HEK293 (cell line): Measurements from ENCODE around the gene PIK3R4.

Experiments
- CTCF ChIA-PET: fragments of 350-600 bp; formaldehyde crosslinking; extraction: SDS; loops from one replicate; lab custom pipeline; 2021; ENCODE audit warnings: antibody characterized with exemption; lab: Yijun Ruan, JAX
- POLR2A ChIA-PET: fragments of 300-600 bp; formaldehyde crosslinking; extraction: SDS; loops from one replicate; lab custom pipeline; 2020; ENCODE audit warnings: antibody characterized with exemption, inconsistent platforms; lab: Yijun Ruan, JAX
- H3K27ac ChIP-seq: fragments of 200-500 bp; sonication (Bioruptor generic); 2 replicates; pipeline ENCODE4 v1.5.1; 2014; ENCODE audit warnings: low read depth, low read length, control low read depth, inconsistent platforms; ENCODE audit errors: extremely low read depth
- H3K36me3 ChIP-seq, 2 experiments: fragments of 200-500 bp in 1 of 2; sonication (Bioruptor generic) in 1 of 2; 1 replicate in 1 of 2; 2 replicates in 1 of 2; pipeline ENCODE4 v1.5.1; 2014 to 2017; ENCODE audit warnings: inconsistent platforms in 2 of 2, low read length in 2 of 2; ENCODE audit not compliant: control insufficient read depth in 2 of 2, insufficient read depth in 1 of 2
- H3K4me1 ChIP-seq: fragments of 200-500 bp; sonication (Bioruptor generic); 2 replicates; pipeline ENCODE4 v1.5.1; 2014; ENCODE audit warnings: mild to moderate bottlenecking, low read length, inconsistent platforms; ENCODE audit not compliant: control insufficient read depth, insufficient read depth
- H3K4me3 ChIP-seq: 2 replicates; pipeline ENCODE4 v1.5.1; 2011; ENCODE audit warnings: low read depth, mild to moderate bottlenecking, control low read depth, low read length, moderate library complexity
- H3K9me3 ChIP-seq: fragments of 200-500 bp; sonication (Bioruptor generic); 2 replicates; pipeline ENCODE4 v1.5.1; 2014; ENCODE audit warnings: low read depth, low read length, inconsistent platforms; ENCODE audit not compliant: control insufficient read depth, insufficient read depth
- ELK4 ChIP-seq: IDR thresholded peaks from 2 replicates; pipeline ENCODE4 v1.6.1; 2011; ENCODE audit warnings: mild to moderate bottlenecking, low read depth, low read length, borderline replicate concordance
- FEZF1 ChIP-seq: fragments of 450-650 bp; formaldehyde crosslinking; IDR thresholded peaks from 2 replicates; pipeline ENCODE4 v1.5.1; 2016; ENCODE audit warnings: missing biosample characterization, missing genetic modification characterization
- GFI1B ChIP-seq: fragments of 450-650 bp; formaldehyde crosslinking; IDR thresholded peaks from 2 replicates; pipeline ENCODE4 v1.5.1; 2016; ENCODE audit warnings: missing biosample characterization, missing genetic modification characterization
- RBAK ChIP-seq: fragments of 450-650 bp; formaldehyde crosslinking; IDR thresholded peaks from 2 replicates; pipeline ENCODE4 v1.5.1; 2016; ENCODE audit warnings: missing biosample characterization, missing genetic modification characterization
- ZBTB17 ChIP-seq: fragments of 450-650 bp; formaldehyde crosslinking; IDR thresholded peaks from 2 replicates; pipeline ENCODE4 v1.5.1; 2016; ENCODE audit warnings: missing biosample characterization, missing genetic modification characterization
- ZBTB49 ChIP-seq: fragments of 450-650 bp; formaldehyde crosslinking; IDR thresholded peaks from 2 replicates; pipeline ENCODE4 v1.5.1; 2016; ENCODE audit warnings: missing biosample characterization, missing genetic modification characterization, low read depth
- ZNF132 ChIP-seq: fragments of 450-650 bp; formaldehyde crosslinking; IDR thresholded peaks from 2 replicates; pipeline ENCODE4 v1.5.1; 2017; ENCODE audit warnings: missing biosample characterization, missing genetic modification characterization, borderline replicate concordance
- ZNF175 ChIP-seq: fragments of 450-650 bp; formaldehyde crosslinking; IDR thresholded peaks from 2 replicates; pipeline ENCODE4 v1.5.1; 2016; ENCODE audit warnings: missing biosample characterization, missing genetic modification characterization
- ZNF19 ChIP-seq: fragments of 450-650 bp; formaldehyde crosslinking; IDR thresholded peaks from 2 replicates; pipeline ENCODE4; 2016; ENCODE audit warnings: missing biosample characterization, missing genetic modification characterization, low read depth
- ZNF23 ChIP-seq: fragments of 450-650 bp; formaldehyde crosslinking; IDR thresholded peaks from 2 replicates; pipeline ENCODE4 v1.5.1; 2016; ENCODE audit warnings: missing biosample characterization, missing genetic modification characterization, borderline replicate concordance
- ZNF274 ChIP-seq, 2 experiments: fragments of 200-500 bp in 1 of 2; fragments of 450-650 bp in 1 of 2; sonication (Bioruptor generic) in 1 of 2; formaldehyde crosslinking in 1 of 2; IDR thresholded peaks; 2 replicates each; pipeline versions ENCODE4 v1.5.1 to v1.6.1; 2014 to 2016; ENCODE audit warnings: borderline replicate concordance in 1 of 2, inconsistent platforms in 1 of 2, low read length in 1 of 2, missing biosample characterization in 1 of 2, missing genetic modification characterization in 1 of 2
- ZNF324 ChIP-seq: fragments of 450-650 bp; formaldehyde crosslinking; IDR thresholded peaks from 2 replicates; pipeline ENCODE4 v1.5.1; 2016; ENCODE audit warnings: missing biosample characterization, missing genetic modification characterization
- ZNF391 ChIP-seq: fragments of 450-650 bp; formaldehyde crosslinking; IDR thresholded peaks from 2 replicates; pipeline ENCODE4 v1.5.1; 2016; ENCODE audit warnings: low read depth, missing biosample characterization, missing genetic modification characterization, borderline replicate concordance
- ZNF558 ChIP-seq: fragments of 450-650 bp; formaldehyde crosslinking; IDR thresholded peaks from 2 replicates; pipeline ENCODE4 v1.5.1; 2016; ENCODE audit warnings: missing biosample characterization, missing genetic modification characterization
- ZNF561 ChIP-seq: fragments of 450-650 bp; IDR thresholded peaks from 2 replicates; pipeline ENCODE4 v1.5.1; 2018; ENCODE audit warnings: missing biosample characterization, missing genetic modification characterization, borderline replicate concordance
- ZNF76 ChIP-seq: fragments of 450-650 bp; formaldehyde crosslinking; IDR thresholded peaks from 2 replicates; pipeline ENCODE4; 2016; ENCODE audit warnings: low read depth, missing biosample characterization, missing genetic modification characterization, borderline replicate concordance
- TF ChIP-seq, protein P1 (sequence below): fragments of 450-650 bp; formaldehyde crosslinking; IDR thresholded peaks from 2 replicates; pipeline ENCODE4 v1.5.1; 2016; ENCODE audit warnings: missing biosample characterization, missing genetic modification characterization
- TF ChIP-seq, protein P2 (sequence below): fragments of 450-650 bp; formaldehyde crosslinking; IDR thresholded peaks from 2 replicates; pipeline ENCODE4 v1.5.1; 2016; ENCODE audit warnings: missing biosample characterization, missing genetic modification characterization
- TF ChIP-seq, protein P3 (sequence below): fragments of 450-650 bp; formaldehyde crosslinking; IDR thresholded peaks from 2 replicates; pipeline ENCODE4 v1.5.1; 2016; ENCODE audit warnings: missing biosample characterization, missing genetic modification characterization

PIK3R4 gene

DNA sequence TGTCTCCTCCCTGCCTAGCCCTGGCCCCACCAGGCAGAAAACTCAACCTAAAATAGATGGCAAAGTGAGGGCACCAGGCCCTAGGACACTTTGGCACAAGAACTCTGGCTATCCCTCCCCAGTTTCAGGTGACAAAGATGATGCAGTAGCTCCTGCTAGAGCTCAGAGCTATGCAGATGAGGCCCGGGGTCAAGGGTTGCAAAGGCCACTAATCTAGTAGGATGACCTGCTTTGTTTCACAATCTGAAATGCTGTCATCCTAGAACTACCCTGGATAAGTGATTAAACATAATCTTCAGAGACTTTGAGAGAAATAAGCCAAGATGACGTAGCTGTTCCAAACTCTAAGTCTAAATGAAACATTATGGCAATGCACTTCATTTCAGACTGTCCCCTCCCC is 24.0 kb upstream of the PIK3R4 start:
- no peaks in the 10 kb centered on the region for H3K9me3 ChIP-seq
- H3K36me3 ChIP-seq: no peaks in the 10 kb centered on the region
- H3K27ac ChIP-seq: no peak overlapping the region
- CTCF ChIA-PET: interaction anchor here (3.4 kb wide), 1 partner anchor 10 kb away, joined by 13 read pairs; no protein-coding TSS in a partner anchor
- TF ChIP-seq, protein P1, sequence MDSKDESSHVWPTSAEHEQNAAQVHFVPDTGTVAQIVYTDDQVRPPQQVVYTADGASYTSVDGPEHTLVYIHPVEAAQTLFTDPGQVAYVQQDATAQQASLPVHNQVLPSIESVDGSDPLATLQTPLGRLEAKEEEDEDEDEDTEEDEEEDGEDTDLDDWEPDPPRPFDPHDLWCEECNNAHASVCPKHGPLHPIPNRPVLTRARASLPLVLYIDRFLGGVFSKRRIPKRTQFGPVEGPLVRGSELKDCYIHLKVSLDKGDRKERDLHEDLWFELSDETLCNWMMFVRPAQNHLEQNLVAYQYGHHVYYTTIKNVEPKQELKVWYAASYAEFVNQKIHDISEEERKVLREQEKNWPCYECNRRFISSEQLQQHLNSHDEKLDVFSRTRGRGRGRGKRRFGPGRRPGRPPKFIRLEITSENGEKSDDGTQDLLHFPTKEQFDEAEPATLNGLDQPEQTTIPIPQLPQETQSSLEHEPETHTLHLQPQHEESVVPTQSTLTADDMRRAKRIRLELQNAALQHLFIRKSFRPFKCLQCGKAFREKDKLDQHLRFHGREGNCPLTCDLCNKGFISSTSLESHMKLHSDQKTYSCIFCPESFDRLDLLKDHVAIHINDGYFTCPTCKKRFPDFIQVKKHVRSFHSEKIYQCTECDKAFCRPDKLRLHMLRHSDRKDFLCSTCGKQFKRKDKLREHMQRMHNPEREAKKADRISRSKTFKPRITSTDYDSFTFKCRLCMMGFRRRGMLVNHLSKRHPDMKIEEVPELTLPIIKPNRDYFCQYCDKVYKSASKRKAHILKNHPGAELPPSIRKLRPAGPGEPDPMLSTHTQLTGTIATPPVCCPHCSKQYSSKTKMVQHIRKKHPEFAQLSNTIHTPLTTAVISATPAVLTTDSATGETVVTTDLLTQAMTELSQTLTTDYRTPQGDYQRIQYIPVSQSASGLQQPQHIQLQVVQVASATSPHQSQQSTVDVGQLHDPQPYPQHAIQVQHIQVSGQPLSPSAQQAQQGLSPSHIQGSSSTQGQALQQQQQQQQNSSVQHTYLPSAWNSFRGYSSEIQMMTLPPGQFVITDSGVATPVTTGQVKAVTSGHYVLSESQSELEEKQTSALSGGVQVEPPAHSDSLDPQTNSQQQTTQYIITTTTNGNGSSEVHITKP (tag by site-specific recombination): no peak
- TF ChIP-seq ZNF76: no peak
- TF ChIP-seq ZNF274 (IDR thresholded peaks at IDR 0.05; ENCODE audit: low read length): no peak
- no peak for TF ChIP-seq ZNF274 (tag by site-specific recombination; IDR thresholded peaks at IDR 0.05; ENCODE audit: borderline replicate concordance)
- TF ChIP-seq FEZF1: no peak
- TF ChIP-seq ZNF23 (tag by site-specific recombination): no peak
- no peak for TF ChIP-seq RBAK
- TF ChIP-seq ELK4: no peak
- TF ChIP-seq ZBTB17 (tag by site-specific recombination): no peak
- no peak for TF ChIP-seq ZBTB49
- TF ChIP-seq ZNF558 (tag by site-specific recombination): no peak
- no peak for TF ChIP-seq ZNF19 (tag by site-specific recombination)
- no peak for TF ChIP-seq ZNF324 (tag by site-specific recombination)
- TF ChIP-seq ZNF561 (tag by site-specific recombination): no peak
- no peak for TF ChIP-seq GFI1B (tag by site-specific recombination)
- TF ChIP-seq ZNF132: no peak
- POLR2A ChIA-PET: no interaction called here
- peaks cover 3% of the 10 kb centered on the region; the same call in 1 of the 2 replicates for H3K4me1 ChIP-seq
- no peak overlapping the region for H3K4me3 ChIP-seq

DNA sequence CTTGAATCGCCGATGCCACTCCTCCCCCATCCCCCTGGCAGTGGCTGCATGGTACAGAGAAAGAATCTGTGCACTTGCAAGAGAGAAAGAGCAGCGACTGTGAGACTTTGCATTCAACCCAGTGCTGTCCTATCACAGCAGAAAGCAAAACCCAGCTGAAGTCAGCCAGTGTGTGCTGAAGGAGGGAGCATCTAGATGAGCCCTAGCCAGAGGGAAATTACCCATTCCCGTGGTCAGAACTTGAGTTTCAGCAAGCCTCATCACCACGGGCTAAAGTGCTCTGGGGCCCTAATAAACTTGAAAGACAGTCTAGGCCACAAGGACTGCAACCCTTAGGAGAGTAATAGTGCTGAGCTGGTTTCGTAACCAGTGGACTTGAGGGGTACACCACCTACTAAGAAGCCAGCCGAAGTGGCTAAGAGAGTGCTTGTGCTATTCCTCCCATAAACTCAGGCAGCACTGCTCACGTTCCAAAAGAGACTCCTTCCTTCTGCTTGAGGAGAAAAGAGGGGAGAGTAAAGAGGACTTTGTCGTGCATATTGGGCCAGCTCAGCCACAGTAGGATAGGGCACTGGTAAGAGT is 15.2 kb upstream of the PIK3R4 start:
- H3K27ac ChIP-seq: no peak overlapping the region
- H3K4me3 ChIP-seq: no peak overlapping the region
- TF ChIP-seq, protein P2, sequence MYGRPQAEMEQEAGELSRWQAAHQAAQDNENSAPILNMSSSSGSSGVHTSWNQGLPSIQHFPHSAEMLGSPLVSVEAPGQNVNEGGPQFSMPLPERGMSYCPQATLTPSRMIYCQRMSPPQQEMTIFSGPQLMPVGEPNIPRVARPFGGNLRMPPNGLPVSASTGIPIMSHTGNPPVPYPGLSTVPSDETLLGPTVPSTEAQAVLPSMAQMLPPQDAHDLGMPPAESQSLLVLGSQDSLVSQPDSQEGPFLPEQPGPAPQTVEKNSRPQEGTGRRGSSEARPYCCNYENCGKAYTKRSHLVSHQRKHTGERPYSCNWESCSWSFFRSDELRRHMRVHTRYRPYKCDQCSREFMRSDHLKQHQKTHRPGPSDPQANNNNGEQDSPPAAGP (tag by site-specific recombination): no peak
- no peak for TF ChIP-seq ZNF175 (tag by site-specific recombination)
- TF ChIP-seq ZNF391 (tag by site-specific recombination): no peak
- TF ChIP-seq, protein P3, sequence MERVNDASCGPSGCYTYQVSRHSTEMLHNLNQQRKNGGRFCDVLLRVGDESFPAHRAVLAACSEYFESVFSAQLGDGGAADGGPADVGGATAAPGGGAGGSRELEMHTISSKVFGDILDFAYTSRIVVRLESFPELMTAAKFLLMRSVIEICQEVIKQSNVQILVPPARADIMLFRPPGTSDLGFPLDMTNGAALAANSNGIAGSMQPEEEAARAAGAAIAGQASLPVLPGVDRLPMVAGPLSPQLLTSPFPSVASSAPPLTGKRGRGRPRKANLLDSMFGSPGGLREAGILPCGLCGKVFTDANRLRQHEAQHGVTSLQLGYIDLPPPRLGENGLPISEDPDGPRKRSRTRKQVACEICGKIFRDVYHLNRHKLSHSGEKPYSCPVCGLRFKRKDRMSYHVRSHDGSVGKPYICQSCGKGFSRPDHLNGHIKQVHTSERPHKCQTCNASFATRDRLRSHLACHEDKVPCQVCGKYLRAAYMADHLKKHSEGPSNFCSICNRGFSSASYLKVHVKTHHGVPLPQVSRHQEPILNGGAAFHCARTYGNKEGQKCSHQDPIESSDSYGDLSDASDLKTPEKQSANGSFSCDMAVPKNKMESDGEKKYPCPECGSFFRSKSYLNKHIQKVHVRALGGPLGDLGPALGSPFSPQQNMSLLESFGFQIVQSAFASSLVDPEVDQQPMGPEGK (tag by site-specific recombination): no peak
- H3K9me3 ChIP-seq: no peaks in the 10 kb centered on the region
- CTCF ChIA-PET: interaction anchor here (3.6 to 4.8 kb wide), 2 partner anchors 9 to 130 kb away, joined by 13 to 61 read pairs; partner anchors contain the start of gene ATP2C1
- no peaks in the 10 kb centered on the region for H3K36me3 ChIP-seq
- POLR2A ChIA-PET: no interaction called here
- H3K4me1 ChIP-seq: no peaks in the 10 kb centered on the region
